NCI-H524 treated with DMSO at 0.1 percent for 48 hours (cell line): ENCODE measurements around the gene EID2B.

Experiments used
- DNase-seq: peaks from one replicate; lab custom pipeline; 2025; lab: John Stamatoyannopoulos, UW

EID2B gene

GRCh38 chr19:39531834-39532232, 819 bp downstream of the EID2B start:
- no peak for DNase-seq

GRCh38 chr19:39525205-39525604, 7.4 kb downstream of the EID2B start:
- DNase-seq = no peak

GRCh38 chr19:39524495-39524894, 8.2 kb downstream of the EID2B start:
- DNase-seq = peak; percentile 90

GRCh38 chr19:39520541-39521484, 11.8 kb downstream of the EID2B start:
- DNase-seq = no peak

GRCh38 chr19:39518975-39519374, 13.7 kb downstream of the EID2B start:
- DNase-seq = no peak

GRCh38 chr19:39518458-39518857, 14.2 kb downstream of the EID2B start:
- no peak for DNase-seq

GRCh38 chr19:39517432-39517831, 15.2 kb downstream of the EID2B start:
- DNase-seq = no peak

GRCh38 chr19:39516270-39516669, 16.4 kb downstream of the EID2B start:
- no peak for DNase-seq

- no peak for DNase-seq
These were observed 17.0 kb downstream of the EID2B start for GRCh38 chr19:39515551-39516191.

GRCh38 chr19:39514840-39515550, 17.7 kb downstream of the EID2B start, which contains the start of gene SELENOV:
TSS of gene SELENOV (plus strand) at chr19:39515139. CDS start at chr19:39515213, 74 bp downstream.
- peak; percentile 26 for DNase-seq

- no peak for DNase-seq
These were observed 19.7 kb downstream of the EID2B start for GRCh38 chr19:39512988-39513387.

- DNase-seq = no peak
These were observed 23.4 kb downstream of the EID2B start for GRCh38 chr19:39509233-39509632.

- no peak for DNase-seq
These were observed 24.0 kb downstream of the EID2B start for GRCh38 chr19:39508629-39509028.

GRCh38 chr19:39507715-39508364, 24.8 kb downstream of the EID2B start:
- DNase-seq = no peak

- peak; percentile 43 for DNase-seq
These were observed 25.5 kb downstream of the EID2B start for GRCh38 chr19:39506944-39507714.

- no peak for DNase-seq
These were observed 26.1 kb downstream of the EID2B start for GRCh38 chr19:39506598-39506943.

GRCh38 chr19:39502640-39503417, 29.8 kb downstream of the EID2B start:
- DNase-seq = no peak

GRCh38 chr19:39501340-39501739, 31.3 kb downstream of the EID2B start:
- no peak for DNase-seq

GRCh38 chr19:39500543-39500942, 32.1 kb downstream of the EID2B start:
- DNase-seq = no peak

- DNase-seq = no peak
These were observed 32.7 kb downstream of the EID2B start for GRCh38 chr19:39499932-39500331.
